DMS53 (cell line): ENCODE results near the gene FBLN1.

ENCODE experiments used
- DNase-seq: peaks from one replicate; lab custom pipeline; 2025; lab: John Stamatoyannopoulos, UW

Gene FBLN1

DNA sequence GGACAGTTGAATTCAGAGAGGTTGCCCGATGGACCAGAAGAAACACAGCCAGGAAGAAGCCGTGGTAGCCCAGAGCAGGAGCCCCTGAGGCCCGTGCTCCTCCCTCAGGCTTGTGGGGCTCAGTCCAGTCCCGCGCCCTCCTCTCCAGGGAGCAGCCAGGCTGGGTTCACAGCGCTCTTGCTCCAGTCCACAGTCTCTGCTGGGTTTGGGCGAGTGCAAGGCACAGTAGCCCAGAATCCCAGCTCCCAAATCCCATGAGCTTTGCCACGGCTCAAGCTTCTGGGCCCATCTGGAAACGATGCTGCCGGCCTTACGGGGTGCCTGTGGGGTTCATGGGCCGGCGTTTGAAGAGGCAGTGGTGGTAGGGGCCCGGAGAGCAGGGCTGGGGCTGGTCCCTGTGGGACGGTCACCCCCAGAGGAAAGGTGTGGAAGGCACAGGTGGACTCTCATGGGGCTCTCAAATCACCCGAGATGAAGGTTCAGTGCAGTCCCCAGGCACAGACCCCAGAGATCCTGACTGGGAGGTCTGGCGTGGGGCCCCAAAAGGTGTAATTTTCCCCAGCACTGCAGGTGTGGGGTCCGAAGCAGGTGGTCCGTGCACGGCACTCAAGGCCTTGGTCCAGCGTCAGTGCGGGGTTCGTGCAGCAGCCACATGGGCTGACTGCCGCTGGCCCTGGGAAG is 138.4 kb downstream of the FBLN1 start:
- DNase-seq, result no peak

DNA sequence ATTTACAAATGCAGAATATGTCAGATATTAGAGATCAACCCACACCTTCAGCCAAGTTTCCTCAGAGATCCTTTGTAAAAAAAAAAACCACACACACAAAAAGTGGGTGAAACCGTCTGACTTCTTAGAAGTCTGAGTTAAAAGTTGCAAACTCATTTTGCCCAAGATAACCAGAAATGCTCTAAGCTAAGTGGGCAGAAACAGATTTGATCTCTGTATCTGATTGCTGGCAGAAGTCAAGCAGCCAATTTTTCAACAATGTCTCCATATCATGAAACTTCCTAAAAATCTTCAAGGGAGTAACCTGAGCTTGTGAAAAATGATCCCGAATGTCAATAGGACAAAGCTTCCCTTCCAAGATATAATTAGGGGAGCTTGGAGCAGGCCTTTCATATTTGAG is 140.3 kb downstream of the FBLN1 start:
- no peak for DNase-seq

- DNase-seq, result no peak
These were observed 142.0 kb downstream of the FBLN1 start for GRCh38 chr22:45644714-45645113.

DNA sequence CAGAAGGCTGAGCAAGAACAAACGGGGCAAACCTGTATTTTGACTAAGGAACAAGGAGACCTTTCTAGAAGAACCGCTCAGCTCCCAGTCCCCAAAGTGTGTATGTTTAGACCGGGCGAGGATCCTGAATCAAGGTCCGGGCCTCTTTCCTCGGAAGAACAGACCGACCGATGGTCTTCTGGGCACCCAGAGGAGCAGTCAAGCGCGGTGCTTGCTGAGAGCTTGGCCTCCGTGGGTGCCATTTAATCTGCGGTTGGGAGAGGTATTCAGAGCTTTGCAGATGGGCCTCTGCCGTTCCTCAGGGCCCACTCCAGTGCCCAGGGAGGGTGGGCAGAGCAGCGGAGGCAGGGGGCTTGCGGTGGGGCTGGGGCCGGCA is 142.5 kb downstream of the FBLN1 start:
- DNase-seq, result peak; percentile 42

GRCh38 chr22:45645526-45646414 is 143.1 kb downstream of the FBLN1 start:
- peak; percentile 79 for DNase-seq

DNA sequence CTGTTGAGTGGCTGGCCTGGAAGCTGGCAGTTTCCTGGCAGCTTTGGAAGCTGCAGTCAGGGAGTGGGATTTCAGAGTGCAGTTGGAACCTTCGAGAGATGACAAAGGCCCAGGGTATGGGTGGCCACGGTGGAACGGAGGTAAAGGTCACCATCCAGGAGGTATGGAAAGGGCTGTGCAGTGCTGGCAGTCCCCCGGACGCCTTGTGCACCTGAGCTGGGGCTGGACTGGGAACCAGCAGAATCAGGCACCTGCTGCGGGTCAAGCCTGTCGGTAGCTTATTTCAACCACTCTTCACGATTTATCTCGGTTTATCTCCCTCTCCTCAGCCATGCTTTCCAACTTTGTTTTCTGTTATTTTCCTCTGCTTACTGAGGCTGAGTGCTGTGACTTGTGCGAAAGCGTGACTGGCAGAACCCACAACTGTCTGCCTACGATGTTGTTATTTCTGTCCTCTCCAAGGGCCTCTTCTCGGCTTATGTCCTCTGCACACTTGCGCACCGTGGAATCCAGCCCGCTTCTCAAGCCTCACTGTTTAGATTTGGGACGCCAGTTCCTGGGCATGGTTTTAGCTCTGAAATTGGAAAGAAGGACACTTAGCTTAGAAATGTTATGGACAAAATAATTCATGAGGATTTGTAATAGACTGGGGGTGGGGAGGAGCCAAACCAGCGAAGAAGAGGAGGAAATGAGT is 145.0 kb downstream of the FBLN1 start:
- DNase-seq, result no peak

- DNase-seq, result no peak
These were observed 145.8 kb downstream of the FBLN1 start for GRCh38 chr22:45648301-45649117.

GRCh38 chr22:45649809-45650208 is 147.1 kb downstream of the FBLN1 start:
- no peak for DNase-seq

GRCh38 chr22:45650721-45651120 is 148.0 kb downstream of the FBLN1 start:
- no peak for DNase-seq
